Breast epithelium (tissue), 3 donors: ENCODE data around the gene SPACA6.

ENCODE experiments used
- CTCF ChIP-seq, 3 donors: fragments of 450-650 bp; IDR thresholded peaks; one replicate each; pipeline ENCODE4 v1.5.1; 2016 to 2017; ENCODE audit warnings: antibody characterized with exemption in 3 of 3, mild to moderate bottlenecking in 3 of 3, moderate library complexity in 3 of 3
- POLR2AphosphoS5 ChIP-seq, 3 donors: sonication (generic); formaldehyde crosslinking; IDR thresholded peaks; one replicate each; pipeline ENCODE4 v1.6.1; 2017; ENCODE audit warnings: antibody characterized with exemption in 3 of 3

- TF ChIP-seq CTCF (IDR thresholded peaks at IDR 0.05) (no peak), POLR2AphosphoS5 (IDR thresholded peaks at IDR 0.05) (no peak)
Measured at GRCh38 chr19:51713319-51714285, 20.5 kb downstream of the SPACA6 start.
